SK-N-MC (cell line): Measurements from ENCODE around the gene PEPD.

ENCODE experiments used
- EZH2 ChIP-seq: fragments of 200-600 bp; sonication (generic); IDR thresholded peaks from one replicate; pipeline ENCODE4 v1.6.1; 2017; ENCODE audit warnings: antibody characterized with exemption
- POLR2AphosphoS5 ChIP-seq: IDR thresholded peaks from 2 replicates; pipeline ENCODE4 v1.6.1; 2012; ENCODE audit warnings: mild to moderate bottlenecking, low read depth, low read length, borderline replicate concordance

DNA sequence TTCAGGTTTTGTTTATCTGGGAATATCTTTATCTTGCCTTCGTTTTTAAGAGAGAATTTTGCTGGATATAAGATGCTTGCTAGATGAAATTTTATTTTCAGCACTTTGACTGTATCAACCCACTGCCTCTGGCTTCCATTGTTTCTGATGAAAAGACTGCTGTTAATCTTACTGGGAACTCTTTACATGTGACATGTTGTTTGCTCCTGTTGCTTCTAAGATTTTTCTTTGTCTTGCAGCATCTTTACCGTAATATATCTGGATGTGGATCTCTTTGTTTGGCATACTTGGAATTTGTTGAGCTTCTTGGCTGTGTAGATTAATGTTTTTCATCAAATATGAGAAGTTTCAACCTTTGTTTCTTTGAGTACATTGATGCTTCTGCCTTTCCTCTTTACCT is 166.1 kb downstream of the PEPD start:
- TF ChIP-seq POLR2AphosphoS5 (no peak), EZH2 (no peak)
